ENCODE data around the gene LTBP1.
A peak's percentile ranks its signal among the peaks of the same experiment; 100 is the strongest.
"Not testable (repeated sequence)": the region's sequence is repeated elsewhere in the genome, so short reads cannot be mapped to it uniquely, and the experiment has no call there.

LTBP1 gene

GRCh38 chr2:32946314-32947075, at the start of gene LTBP1:
TSS of gene LTBP1 (plus strand) at chr2:32946953. CDS start at chr2:32947325, 372 bp downstream.
- peak; percentile 45 to 71 for DNase-seq

- no peak for DNase-seq
Measured at GRCh38 chr2:32900246-32900973, 46.3 kb upstream of the LTBP1 start.

- DNase-seq = no peak
Measured at GRCh38 chr2:32901313-32901712, 45.4 kb upstream of the LTBP1 start.

DNA sequence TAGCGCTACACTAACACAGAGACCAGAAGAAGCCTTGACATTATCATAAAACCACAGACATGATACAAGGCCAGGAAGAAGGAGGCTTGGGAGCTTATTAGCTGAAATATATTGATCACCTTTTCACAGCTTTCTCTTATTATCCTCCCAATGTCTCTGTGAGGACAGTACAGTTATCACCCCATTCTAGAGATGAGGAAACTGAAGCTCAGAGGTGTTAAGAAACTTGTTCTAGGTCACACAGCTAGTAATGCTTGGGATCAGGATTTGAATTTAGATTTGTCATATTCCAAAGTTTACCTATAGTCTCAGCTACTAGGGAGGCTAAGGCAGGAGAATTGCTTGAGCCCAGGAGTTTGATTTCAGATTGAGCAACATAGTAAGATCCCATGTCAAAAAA, 44.6 kb upstream of the LTBP1 start:
- DNase-seq = no peak

DNA sequence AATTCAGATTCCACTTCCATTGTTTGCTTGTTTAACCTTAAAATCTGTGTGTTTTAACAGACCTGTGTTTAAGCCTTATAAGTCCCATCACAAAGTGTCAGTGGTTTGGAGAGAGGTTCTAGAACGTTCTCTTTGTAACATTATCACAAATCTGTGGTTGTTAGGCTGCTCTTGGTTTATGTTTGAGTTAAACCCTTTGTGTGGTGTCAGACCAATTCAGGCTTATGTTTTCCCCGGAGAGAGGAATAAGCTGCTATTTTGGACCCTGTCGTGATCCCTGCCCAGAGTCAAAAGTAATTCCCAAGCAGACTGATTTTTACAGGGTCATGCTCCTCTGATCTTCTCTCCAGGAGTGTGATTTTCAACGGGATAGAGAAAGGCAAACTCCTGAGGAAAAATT, 43.8 kb upstream of the LTBP1 start:
- DNase-seq = no peak

DNA sequence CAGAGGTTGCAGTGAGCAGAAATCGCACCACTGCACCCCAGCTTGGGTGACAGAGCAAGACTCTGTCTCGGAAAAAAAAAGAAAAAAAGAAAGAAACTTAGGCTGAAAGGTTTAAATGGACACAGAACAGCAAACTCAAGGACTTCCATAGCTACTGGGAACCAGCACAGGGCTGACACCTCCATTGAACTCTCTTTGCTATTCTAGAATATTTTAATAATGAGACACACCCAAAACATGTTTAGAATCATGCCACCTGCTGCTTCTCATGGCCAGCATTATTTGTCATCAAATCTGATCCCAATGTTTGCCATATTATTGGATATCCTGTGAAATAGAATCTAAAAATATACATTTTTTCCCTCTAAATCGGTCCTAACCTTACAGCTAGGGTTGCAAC, 42.7 kb upstream of the LTBP1 start:
- no peak for DNase-seq

GRCh38 chr2:32904751-32905150, 42.0 kb upstream of the LTBP1 start:
- no peak for DNase-seq

DNA sequence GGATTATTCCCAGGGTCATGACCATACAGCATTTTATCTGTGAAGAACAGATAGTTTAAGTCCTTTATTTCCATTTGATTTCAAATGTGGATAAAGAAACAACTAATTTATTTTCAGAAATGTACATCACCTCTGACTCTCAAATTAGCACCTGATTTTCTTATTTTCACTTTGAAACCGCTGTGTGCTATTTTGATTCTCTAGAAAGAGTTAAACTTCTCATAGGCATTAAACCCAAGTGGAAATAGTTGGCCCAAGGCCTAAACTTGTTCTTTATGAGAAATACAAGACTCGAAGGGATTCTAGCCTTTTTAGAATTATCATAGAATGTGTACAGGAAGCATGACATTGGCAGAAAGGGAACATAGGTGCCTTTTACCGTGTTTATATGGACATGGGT, 41.5 kb upstream of the LTBP1 start:
- DNase-seq = no peak

- no peak for DNase-seq
Measured at GRCh38 chr2:32910883-32911598, 35.7 kb upstream of the LTBP1 start.

DNA sequence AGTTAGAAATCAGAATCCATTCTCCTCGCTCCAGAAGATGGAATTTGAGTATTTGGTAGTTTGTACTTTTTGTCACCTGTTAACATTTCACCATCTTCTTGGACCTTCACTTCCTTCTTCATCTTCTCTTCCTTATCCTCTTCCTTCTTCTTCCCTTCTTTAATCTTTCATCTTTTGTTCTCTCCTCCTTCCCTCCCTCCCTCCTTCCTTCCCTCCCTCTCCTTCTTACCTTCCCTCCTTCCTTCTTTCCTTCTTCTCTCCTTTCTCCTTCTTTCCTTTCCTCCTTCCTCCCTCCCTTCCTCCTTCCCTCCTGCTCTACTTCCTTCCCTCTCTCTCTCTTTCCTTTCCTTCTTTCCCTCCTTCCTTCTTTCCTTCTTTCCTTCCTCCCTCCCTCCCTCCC, 31.1 kb upstream of the LTBP1 start:
- no peak for DNase-seq

DNA sequence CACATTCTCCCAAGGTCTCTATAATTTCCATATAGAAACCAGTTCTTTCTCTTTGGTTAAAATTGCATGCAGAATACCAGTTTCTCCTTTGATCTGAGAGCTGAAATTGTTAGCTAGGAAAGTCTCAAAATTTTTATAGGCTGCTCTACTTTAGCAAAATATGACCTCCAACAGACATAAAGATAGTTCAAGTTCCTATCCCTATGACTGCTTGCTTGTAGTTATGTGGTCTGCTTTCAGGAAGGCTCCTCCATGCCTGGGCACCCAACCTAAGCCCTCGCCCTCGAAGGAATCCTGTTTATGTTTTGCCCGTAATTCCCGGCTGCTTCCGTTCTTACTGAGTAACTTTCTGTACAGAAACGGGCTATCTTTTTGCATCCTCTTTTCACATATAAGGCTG, 28.0 kb upstream of the LTBP1 start:
- no peak for DNase-seq

DNA sequence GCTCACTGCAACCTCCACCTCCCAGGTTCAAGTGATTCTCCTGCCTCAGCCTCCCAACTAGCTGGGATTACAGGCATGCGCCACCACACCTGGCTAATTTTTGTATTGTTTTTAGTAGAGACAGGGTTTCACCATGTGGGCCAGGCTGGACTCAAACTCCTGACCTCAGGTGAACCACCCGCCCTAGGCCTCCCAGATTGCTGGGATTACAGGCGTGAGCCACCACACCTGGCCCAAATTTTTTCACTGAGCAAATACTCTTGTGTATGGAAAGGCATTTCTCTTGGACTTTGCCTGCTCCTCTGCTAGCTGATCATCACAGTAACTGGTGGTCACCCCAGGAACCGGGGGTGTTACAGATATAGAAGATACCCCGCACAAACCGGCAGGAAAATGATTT, 26.9 kb upstream of the LTBP1 start:
- not testable (repeated sequence) for DNase-seq

DNA sequence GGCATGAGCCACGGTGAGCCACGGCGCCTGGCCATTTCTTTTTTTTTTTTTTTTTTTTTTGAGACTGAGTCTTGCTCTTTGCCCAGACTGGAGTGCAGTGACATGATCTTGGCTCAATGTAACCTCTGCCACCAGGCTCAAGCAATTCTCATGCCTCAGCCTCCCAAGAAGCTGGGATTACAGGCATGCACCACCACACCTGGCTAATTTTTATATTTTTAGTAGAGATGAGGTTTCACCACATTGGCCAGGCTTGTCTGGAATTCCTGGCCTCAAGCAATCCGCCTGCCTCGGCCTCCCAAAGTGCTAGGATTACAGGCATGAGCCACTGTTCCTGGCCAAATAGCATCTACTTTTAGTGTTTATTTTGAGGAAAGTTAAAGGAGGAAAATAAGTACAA, 25.3 kb upstream of the LTBP1 start:
- not testable (repeated sequence) for DNase-seq

DNA sequence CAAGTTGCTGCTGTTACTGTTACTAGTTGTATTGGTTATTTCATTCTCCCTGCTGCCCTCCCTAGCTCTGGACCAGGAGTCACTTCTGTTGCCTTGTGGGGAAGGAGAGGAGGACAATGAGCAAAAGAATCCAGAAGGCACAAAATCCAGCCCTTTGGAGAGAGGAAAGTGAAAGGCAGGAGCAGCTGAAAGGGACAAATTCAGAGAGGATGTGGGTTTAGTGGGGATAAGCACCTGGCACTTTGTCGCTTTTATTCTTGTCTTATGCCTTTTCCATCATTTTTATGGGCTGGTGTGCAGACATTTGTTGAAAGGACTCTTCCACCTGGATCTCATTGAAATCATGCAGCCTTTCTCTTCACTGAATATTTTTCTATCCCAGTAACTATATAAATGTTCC, 24.3 kb upstream of the LTBP1 start:
- DNase-seq = no peak

DNA sequence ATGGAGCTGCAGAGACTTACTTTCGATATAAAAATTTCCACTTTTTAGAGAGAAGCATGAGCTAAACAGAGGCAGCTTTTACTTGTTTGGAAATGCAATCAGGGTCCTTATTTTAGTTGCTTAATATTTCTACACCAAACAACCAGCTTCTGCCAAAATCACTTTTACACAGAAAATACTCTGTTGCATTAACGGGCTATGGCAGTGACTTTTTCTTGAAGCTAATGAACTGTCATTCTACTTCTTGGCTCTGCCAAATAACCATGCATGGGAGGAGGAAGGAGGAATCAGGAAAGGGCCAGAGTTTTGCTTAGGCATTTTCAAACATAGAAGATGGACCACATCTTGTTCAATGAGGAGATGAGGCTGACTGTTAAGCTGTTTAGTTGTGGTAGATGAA, 23.6 kb upstream of the LTBP1 start:
- DNase-seq = no peak

DNA sequence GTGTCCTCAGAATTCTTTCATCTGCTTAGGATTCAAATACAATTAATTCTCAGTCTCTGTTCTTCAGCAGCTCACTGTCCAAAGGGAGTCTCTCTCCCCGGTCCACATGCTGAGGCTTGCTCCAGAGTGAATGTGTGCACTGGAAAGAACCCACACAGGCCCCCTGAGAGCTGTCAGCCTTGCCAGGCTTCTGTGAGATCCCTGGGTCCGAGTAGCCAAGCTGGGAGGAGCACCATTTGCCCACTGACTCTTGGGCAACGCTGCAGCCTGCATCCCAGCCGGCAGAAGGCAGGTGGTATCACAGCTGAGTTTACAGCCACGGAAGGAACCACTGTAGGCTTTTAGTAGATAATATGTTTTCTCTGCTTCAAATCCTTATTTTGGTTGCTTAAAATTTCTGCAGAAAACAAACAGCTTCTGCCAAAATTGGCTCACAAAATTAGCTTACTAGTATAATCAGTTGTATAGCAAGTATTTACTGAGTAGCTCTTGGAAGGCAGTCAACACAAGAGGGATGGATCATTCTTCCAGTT, 21.4 kb upstream of the LTBP1 start:
- DNase-seq = no peak

- no peak for DNase-seq
Measured at GRCh38 chr2:32925976-32926707, 20.6 kb upstream of the LTBP1 start.

DNA sequence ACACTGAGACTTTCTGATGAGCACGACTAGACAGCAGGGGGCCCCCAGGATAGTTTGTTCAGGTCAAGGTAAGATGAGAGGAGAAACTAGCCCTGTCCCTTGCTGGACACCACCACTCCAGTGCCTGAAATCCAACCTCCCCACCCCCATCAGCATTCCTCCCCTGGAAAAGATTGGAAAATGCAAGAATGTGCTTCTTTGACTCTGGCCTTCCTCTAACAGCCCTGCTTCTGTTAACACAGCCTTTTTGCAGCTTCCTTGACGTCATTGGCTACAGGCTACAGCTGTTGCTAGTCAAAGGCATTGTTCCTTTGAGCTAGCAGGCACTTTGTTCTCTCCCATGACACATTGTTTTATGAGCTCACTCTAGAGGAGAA, 20.1 kb upstream of the LTBP1 start:
- no peak for DNase-seq

GRCh38 chr2:32930436-32930835, 16.3 kb upstream of the LTBP1 start:
- DNase-seq = no peak

- DNase-seq = no peak
Measured at GRCh38 chr2:32931519-32931918, 15.2 kb upstream of the LTBP1 start.

- no peak for DNase-seq
Measured at GRCh38 chr2:32931945-32932709, 14.6 kb upstream of the LTBP1 start.

Measured in NCI-H524 (cell line).